ENCODE data around the gene SLC32A1.

The SLC32A1 gene

DNA sequence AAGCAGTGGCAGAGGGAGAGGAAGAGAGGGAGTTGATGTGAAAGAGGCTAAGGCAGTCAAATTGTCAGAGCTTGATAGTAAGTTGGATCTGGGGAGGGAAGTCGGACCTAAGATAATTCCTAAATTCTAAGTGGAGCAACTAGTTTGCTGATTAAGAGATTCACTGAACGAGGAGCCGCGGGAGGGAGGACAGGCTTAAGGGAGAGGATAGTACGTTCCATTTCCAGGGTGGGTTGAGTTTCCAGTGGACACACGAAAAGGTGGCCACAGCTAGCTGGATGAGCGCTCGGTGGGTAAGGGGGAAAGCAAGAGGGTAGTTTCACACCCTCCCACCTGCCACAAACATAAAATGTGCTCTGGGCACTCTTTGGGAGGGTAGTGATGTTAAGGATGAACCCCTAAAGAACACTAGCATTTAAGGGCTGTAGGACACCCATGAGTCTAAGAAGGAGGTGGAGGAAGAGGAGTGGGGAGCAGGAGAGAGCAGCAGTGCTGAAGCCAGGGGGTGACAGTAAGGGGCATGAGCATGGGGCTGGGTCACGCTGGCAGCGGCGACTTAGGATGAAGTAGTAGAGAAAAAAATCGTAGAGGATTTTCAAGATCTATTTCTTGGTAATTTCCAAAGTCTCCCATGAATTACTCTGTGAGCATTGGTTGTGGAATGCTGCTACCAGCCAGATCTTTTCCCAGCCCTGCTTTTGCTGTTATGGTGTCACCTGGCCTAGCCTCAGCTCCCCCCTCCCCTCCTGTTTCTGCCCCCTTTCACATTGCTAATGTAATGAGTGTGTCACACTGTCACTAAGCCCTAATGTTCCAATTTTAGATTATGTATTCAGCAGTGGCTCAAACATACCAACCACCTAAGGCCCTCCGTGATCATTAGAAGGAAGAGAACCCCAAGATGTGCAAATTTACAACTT, 45.4 kb downstream of the SLC32A1 start:
- no peak for DNase-seq (ENCODE audit: low spot score)
- TF ChIP-seq, protein P1, sequence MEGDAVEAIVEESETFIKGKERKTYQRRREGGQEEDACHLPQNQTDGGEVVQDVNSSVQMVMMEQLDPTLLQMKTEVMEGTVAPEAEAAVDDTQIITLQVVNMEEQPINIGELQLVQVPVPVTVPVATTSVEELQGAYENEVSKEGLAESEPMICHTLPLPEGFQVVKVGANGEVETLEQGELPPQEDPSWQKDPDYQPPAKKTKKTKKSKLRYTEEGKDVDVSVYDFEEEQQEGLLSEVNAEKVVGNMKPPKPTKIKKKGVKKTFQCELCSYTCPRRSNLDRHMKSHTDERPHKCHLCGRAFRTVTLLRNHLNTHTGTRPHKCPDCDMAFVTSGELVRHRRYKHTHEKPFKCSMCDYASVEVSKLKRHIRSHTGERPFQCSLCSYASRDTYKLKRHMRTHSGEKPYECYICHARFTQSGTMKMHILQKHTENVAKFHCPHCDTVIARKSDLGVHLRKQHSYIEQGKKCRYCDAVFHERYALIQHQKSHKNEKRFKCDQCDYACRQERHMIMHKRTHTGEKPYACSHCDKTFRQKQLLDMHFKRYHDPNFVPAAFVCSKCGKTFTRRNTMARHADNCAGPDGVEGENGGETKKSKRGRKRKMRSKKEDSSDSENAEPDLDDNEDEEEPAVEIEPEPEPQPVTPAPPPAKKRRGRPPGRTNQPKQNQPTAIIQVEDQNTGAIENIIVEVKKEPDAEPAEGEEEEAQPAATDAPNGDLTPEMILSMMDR (IDR thresholded peaks at IDR 0.05; ENCODE audit: extremely low read depth, missing control alignments) = no peak

DNA sequence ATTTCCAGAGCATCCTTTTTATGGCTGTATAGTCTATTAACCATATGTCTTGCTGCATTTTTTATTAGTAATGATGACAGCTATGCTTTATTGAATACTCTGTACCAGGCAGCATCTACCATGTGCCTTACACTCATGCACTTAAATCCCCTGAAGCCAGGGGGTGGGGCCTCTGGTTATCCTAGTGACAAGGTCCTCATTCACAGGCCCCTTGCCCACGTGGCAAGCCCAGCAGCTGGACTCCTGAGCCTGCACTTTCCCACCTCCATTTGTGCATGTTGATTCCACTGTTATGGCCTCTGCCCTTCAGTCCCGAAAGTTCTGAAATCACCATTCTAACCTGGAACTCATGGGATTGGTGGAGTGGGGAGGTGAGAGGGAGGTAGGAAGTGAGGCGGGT, 46.3 kb downstream of the SLC32A1 start:
- DNase-seq (ENCODE audit: low spot score) = no peak
- TF ChIP-seq, protein P1 (IDR thresholded peaks at IDR 0.05; ENCODE audit: extremely low read depth, missing control alignments) = no peak

DNA sequence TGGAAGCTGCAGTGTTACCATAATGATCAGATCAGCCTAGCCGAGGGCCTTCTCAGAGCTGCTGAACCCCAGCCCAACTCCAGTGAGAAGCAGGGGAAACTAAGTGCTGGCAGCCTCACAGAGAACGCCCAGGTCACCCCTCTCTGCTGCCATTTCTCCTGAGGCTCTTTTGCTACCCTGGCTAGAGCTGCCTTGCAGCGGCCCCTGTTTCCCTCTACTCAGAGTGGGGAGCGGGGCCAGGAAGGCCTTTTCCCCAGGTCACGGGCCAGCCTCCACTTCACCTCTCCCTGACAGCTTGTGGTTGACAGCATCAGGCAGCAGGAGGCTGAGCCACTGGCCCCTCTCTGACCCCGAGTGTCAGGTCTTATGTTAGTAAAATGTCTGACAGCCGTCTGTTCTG, 46.7 kb downstream of the SLC32A1 start:
- TF ChIP-seq, protein P1 (IDR thresholded peaks at IDR 0.05; ENCODE audit: extremely low read depth, missing control alignments) = no peak
- no peak for DNase-seq (ENCODE audit: low spot score)

DNA sequence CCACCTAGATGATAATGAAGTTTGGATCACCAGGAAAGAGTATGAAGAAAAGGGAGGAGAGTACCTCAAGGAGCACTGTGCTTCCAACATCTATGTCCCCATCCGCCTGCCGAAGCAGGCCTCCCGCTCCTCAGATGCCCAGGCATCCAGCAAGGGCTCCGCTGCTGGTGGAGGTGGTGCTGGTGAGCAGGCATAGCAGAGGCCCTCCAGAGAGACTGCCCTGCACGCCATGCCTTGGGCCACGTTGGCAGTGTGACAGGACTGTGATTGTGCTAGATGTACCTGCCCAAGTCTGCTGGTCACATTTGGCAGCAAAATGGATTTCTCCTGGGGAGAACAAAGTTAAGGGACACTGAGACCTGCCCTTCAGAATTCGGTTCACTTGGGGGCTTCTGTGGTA, 47.3 kb downstream of the SLC32A1 start:
- TF ChIP-seq, protein P1 (IDR thresholded peaks at IDR 0.05; ENCODE audit: extremely low read depth, missing control alignments) = no peak

DNA sequence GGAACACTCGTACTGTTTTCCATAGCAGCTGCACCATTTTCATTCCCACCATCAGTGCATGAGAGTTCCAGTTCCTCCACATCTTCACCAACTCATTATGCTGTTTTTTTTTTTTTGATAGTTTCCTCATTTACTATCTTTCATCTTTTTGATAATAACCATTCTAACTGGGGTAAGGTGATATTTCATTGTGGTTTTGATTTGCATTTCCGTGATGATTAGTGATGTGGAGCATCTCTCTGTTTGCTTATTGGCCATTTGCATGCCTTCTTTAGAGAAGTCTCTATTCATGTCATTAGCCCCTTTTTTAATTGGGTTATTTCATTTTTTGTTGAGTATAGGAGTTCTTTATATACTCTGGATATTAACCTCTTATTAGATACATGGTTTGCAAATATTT, 49.9 kb downstream of the SLC32A1 start:
- TF ChIP-seq, protein P1 (IDR thresholded peaks at IDR 0.05; ENCODE audit: extremely low read depth, missing control alignments) = no peak
- no peak for DNase-seq (ENCODE audit: low spot score)

More for the DNA sequence above, 47.3 kb downstream of the SLC32A1 start:
- no peak for DNase-seq (ENCODE audit: low spot score)

DNA sequence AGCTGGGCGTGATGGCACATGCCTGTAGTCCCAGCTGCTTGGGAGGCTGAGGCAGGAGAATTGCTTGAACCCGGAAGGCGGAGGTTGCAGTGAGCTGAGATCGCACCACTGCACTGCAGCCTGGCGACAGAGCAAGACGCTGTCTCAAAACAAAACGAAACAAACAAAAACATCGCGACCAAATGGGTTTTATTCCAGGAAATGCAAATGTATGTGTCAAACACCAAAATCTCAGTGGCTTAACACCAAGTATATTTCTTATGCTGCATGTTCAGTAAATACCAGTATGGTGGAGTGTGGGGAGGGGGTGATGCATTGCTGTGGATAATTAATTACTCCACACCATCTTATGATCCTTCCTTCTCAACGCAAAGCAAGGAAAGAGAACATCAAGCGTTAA, 52.1 kb downstream of the SLC32A1 start:
- TF ChIP-seq, protein P1 (IDR thresholded peaks at IDR 0.05; ENCODE audit: extremely low read depth, missing control alignments) = no peak
- no peak for DNase-seq (ENCODE audit: low spot score)

Measured in GM20000 (cell line).